Keratinocyte (primary cell): ENCODE results near the gene REEP3. TPM values are rescaled to one million over a fixed set of nuclear protein-coding genes. Genes with fewer than 3 reads are reported as not detected.

Experiments used
- DNase-seq: peaks from one replicate; pipeline ENCODE4 v3.0.0-alpha.2; 2011; ENCODE audit warnings: low read depth, missing footprints, low spot score
- FAIRE-seq: peaks from 2 replicates; lab custom pipeline; 2011; peaks lifted over from hg19 to GRCh38; lab: Jason Lieb, UNC
- H2AFZ ChIP-seq: 2 replicates; pipeline ENCODE4 v1.6.0; 2012; ENCODE audit warnings: low read length, control low read depth, inconsistent platforms; ENCODE audit not compliant: control insufficient read depth
- H3K27ac ChIP-seq: 2 replicates; pipeline ENCODE4 v1.5.1; 2011; ENCODE audit warnings: low read length; ENCODE audit not compliant: control insufficient read depth, insufficient read depth
- H3K27me3 ChIP-seq: 3 replicates; pipeline ENCODE4 v1.6.0; 2011; ENCODE audit warnings: low read length; ENCODE audit not compliant: control insufficient read depth, insufficient read depth; ENCODE audit errors: extremely low read depth
- H3K36me3 ChIP-seq, 2 experiments: 2 replicates in 1 of 2; 3 replicates in 1 of 2; pipeline ENCODE4 v1.5.1; 2011; ENCODE audit warnings: low read length in 2 of 2, mild to moderate bottlenecking in 1 of 2; ENCODE audit not compliant: control insufficient read depth in 2 of 2, insufficient read depth in 2 of 2; ENCODE audit errors: extremely low read depth in 1 of 2
- H3K4me1 ChIP-seq: 3 replicates; pipeline ENCODE4 v1.5.1; 2011; ENCODE audit warnings: low read length; ENCODE audit not compliant: control insufficient read depth, insufficient read depth; ENCODE audit errors: extremely low read depth
- H3K4me2 ChIP-seq: 3 replicates; pipeline ENCODE4 v1.6.0; 2011; ENCODE audit warnings: low read depth, low read length; ENCODE audit not compliant: control insufficient read depth, insufficient read depth; ENCODE audit errors: extremely low read depth
- H3K4me3 ChIP-seq, 3 experiments: fragments of 200-600 bp in 1 of 3; sonication (generic) in 1 of 3; 2 replicates in 2 of 3; 3 replicates in 1 of 3; pipeline ENCODE4 v1.5.1; 2011 to 2016; ENCODE audit warnings: low read length in 3 of 3, mild to moderate bottlenecking in 3 of 3, control low read depth in 2 of 3, inconsistent platforms in 1 of 3, low read depth in 1 of 3, mixed read lengths in 1 of 3, mixed run types in 1 of 3, moderate library complexity in 1 of 3; ENCODE audit not compliant: control insufficient read depth in 2 of 3, insufficient read depth in 2 of 3; ENCODE audit errors: extremely low read depth in 1 of 3
- H3K79me2 ChIP-seq: 2 replicates; pipeline ENCODE4 v1.6.0; 2012; ENCODE audit warnings: low read length; ENCODE audit not compliant: control insufficient read depth, insufficient read depth
- H3K9ac ChIP-seq: 3 replicates; pipeline ENCODE4 v1.6.0; 2011; ENCODE audit warnings: low read length; ENCODE audit not compliant: control insufficient read depth, insufficient read depth; ENCODE audit errors: extremely low read depth
- H3K9me1 ChIP-seq: 3 replicates; pipeline ENCODE4 v1.6.0; 2011; ENCODE audit warnings: low read length; ENCODE audit not compliant: control insufficient read depth, insufficient read depth; ENCODE audit errors: extremely low read depth
- H3K9me3 ChIP-seq: 2 replicates; pipeline ENCODE4 v1.5.1; 2012; ENCODE audit warnings: low read depth, low read length; ENCODE audit not compliant: control insufficient read depth
- H4K20me1 ChIP-seq: 3 replicates; pipeline ENCODE4 v1.6.0; 2011; ENCODE audit warnings: low read length; ENCODE audit not compliant: control insufficient read depth, insufficient read depth; ENCODE audit errors: extremely low read depth
- CTCF ChIP-seq, 3 experiments: IDR thresholded peaks in 1 of 3; conservative IDR thresholded peaks in 1 of 3; optimal IDR thresholded peaks in 1 of 3; 2 replicates in 2 of 3; 3 replicates in 1 of 3; pipeline versions ENCODE3 to v1.5.1; 2011; ENCODE audit warnings: low read length in 3 of 3, mild to moderate bottlenecking in 3 of 3, moderate library complexity in 2 of 3, control low read depth in 1 of 3, inconsistent platforms in 1 of 3; ENCODE audit not compliant: insufficient read depth in 2 of 3; ENCODE audit errors: extremely low read depth in 1 of 3
- EZH2 ChIP-seq: IDR thresholded peaks from one replicate; pipeline ENCODE4 v1.6.1; 2012; ENCODE audit warnings: inconsistent platforms, mild to moderate bottlenecking, low read length, moderate library complexity
- dilution Hi-C: fragments of 300-500 bp; cut with MboI; formaldehyde crosslinking; loops from one replicate; pipeline ENCODE4 v1.7.0; 2020; ENCODE audit warnings: low sequenced_read_pairs; ENCODE audit not compliant: extremely low pct_ligation_motif_present
- polyA plus RNA-seq, 5 experiments: library from polyadenylated mRNA; depleted of rRNA in 3 of 5; stranded (reverse) in 3 of 5; stranded (forward) in 1 of 5; unstranded in 1 of 5; fragments of >200 nt; gene quantifications; 1 replicate in 1 of 5; 2 replicates in 3 of 5; 3 replicates in 1 of 5; pipeline versions ENCODE4 v1.2.1 to v1.2.3, GENCODE V29; 2011 to 2012; ENCODE audit warnings: missing spikeins in 2 of 5, low read depth in 1 of 5, low replicate concordance in 1 of 5

REEP3 gene
- polyA plus RNA-seq, 1 donor (not counting 4 experiments of a cell fraction or from before 2014, with no cell fraction given): 52.8 TPM

DNA sequence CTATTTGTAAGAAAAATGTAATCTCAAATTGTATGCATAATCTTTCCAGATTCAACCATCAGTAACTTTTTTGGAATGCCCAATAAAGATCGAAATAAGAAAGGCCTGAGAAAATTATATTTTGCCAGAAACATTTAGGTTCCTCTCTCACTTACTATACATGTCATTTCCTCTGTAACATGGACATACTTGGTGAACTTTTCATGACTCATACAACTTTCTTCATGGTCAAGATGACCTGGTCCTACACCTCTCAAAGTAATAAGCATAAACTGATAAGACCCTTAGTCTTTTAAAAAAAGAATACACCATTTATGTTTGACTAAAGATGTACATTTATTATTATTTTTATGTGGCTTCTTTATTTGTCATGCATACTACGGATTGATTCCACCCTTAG is 125.3 kb downstream of the REEP3 start:
- DNase-seq: no peak
- H3K4me1 ChIP-seq: peaks cover 3% of the 10 kb centered on the region
- H3K9me3 ChIP-seq: no peaks in the 10 kb centered on the region
- no peak for FAIRE-seq
- no peaks in the 10 kb centered on the region for H4K20me1 ChIP-seq
- no peak overlapping the region for H3K4me2 ChIP-seq
- H3K79me2 ChIP-seq: no peaks in the 10 kb centered on the region
- no peak overlapping the region for H3K27ac ChIP-seq
- H3K27me3 ChIP-seq: no peaks in the 10 kb centered on the region
- no peak overlapping the region for H3K9ac ChIP-seq
- H2AFZ ChIP-seq: no peak overlapping the region
- H3K36me3 ChIP-seq: no peaks in the 10 kb centered on the region
- TF ChIP-seq CTCF (optimal IDR thresholded peaks at IDR 0.05 in 1 of 3, IDR thresholded peaks at IDR 0.05 in 1 of 3, conservative IDR thresholded peaks at IDR 0.05 in 1 of 3; ENCODE audit: extremely low read depth in 1 of 3, insufficient read depth in 2 of 3, low read length in 3 of 3) (no peak), EZH2 (no peak)
- dilution Hi-C loops: no loop called here
- H3K4me3 ChIP-seq: no peak overlapping the region
- H3K9me1 ChIP-seq: no peaks in the 10 kb centered on the region

- H3K9ac ChIP-seq: no peak overlapping the region
- FAIRE-seq: no peak
- TF ChIP-seq EZH2 (no peak), CTCF (optimal IDR thresholded peaks at IDR 0.05 in 1 of 3, IDR thresholded peaks at IDR 0.05 in 1 of 3, conservative IDR thresholded peaks at IDR 0.05 in 1 of 3; ENCODE audit: extremely low read depth in 1 of 3, insufficient read depth in 2 of 3, low read length in 3 of 3) (no peak)
Observed at GRCh38 chr10:63651864-63652263, 130.7 kb downstream of the REEP3 start.

More at GRCh38 chr10:63651864-63652263, 130.7 kb downstream of the REEP3 start:
- Histone ChIP-seq H3K79me2 (no peaks in the 10 kb centered on the region), H3K4me2 (no peak overlapping the region), H2AFZ (no peak overlapping the region), H3K4me3 (no peak overlapping the region), H3K4me1 (no peaks in the 10 kb centered on the region), H3K36me3 (no peaks in the 10 kb centered on the region), H3K27me3 (no peaks in the 10 kb centered on the region), H3K9me1 (no peaks in the 10 kb centered on the region), H3K9me3 (no peaks in the 10 kb centered on the region), H4K20me1 (no peaks in the 10 kb centered on the region), H3K27ac (no peak overlapping the region)
- dilution Hi-C loops: no loop called here
- no peak for DNase-seq
